SK-N-SH treated with all-trans-retinoic acid at 6 μM for 48 hours (cell line): ENCODE measurements around the gene JDP2.

Source experiments
- CREB5 ChIP-seq: fragments of 250-450 bp; sonication (Bioruptor Pico); IDR thresholded peaks from 2 replicates; pipeline ENCODE4 v1.5.1; 2020; ENCODE audit warnings: low read depth, mild to moderate bottlenecking, moderate library complexity
- CSDC2 ChIP-seq: fragments of 250-450 bp; sonication (Bioruptor Pico); IDR thresholded peaks from 2 replicates; pipeline ENCODE4 v1.5.0; 2020; ENCODE audit warnings: mild to moderate bottlenecking, moderate library complexity
- ESRRG ChIP-seq: fragments of 250-450 bp; sonication (Bioruptor Pico); IDR thresholded peaks from 2 replicates; pipeline ENCODE4 v1.6.1; 2021; ENCODE audit warnings: mild to moderate bottlenecking
- GLIS3 ChIP-seq: fragments of 250-450 bp; sonication (Bioruptor Pico); IDR thresholded peaks from 2 replicates; pipeline ENCODE4 v1.5.0; 2020; ENCODE audit warnings: mild to moderate bottlenecking, moderate library complexity
- PATZ1 ChIP-seq: fragments of 250-450 bp; sonication (Bioruptor Pico); IDR thresholded peaks from 2 replicates; pipeline ENCODE4 v1.8.0; 2020; ENCODE audit warnings: mild to moderate bottlenecking, moderate library complexity, borderline replicate concordance
- ZC3H10 ChIP-seq: fragments of 250-450 bp; sonication (Bioruptor Pico); IDR thresholded peaks from 2 replicates; pipeline ENCODE4 v1.5.1; 2021; ENCODE audit warnings: mild to moderate bottlenecking, moderate library complexity
- ZFP3 ChIP-seq: fragments of 250-450 bp; sonication (Bioruptor Pico); IDR thresholded peaks from 2 replicates; pipeline ENCODE4 v1.5.0; 2020; ENCODE audit warnings: mild to moderate bottlenecking, moderate library complexity
- ZFP30 ChIP-seq: fragments of 450-650 bp; formaldehyde crosslinking; IDR thresholded peaks from 2 replicates; pipeline ENCODE4 v1.5.0; 2022; ENCODE audit warnings: mild to moderate bottlenecking, moderate library complexity

GRCh38 chr14:75457648-75458165, 29.9 kb downstream of the JDP2 start:
- TF ChIP-seq PATZ1 (CRISPR knock-in tag) = no peak
- TF ChIP-seq CSDC2 (CRISPR knock-in tag) = no peak
- no peak for TF ChIP-seq GLIS3 (CRISPR knock-in tag)
- TF ChIP-seq ZFP3 (CRISPR knock-in tag) = no peak
- TF ChIP-seq CREB5 = no peak
- TF ChIP-seq ESRRG (CRISPR knock-in tag) = no peak
- no peak for TF ChIP-seq ZFP30 (CRISPR knock-in tag)
- TF ChIP-seq ZC3H10 = no peak
